ENCODE data around the gene KRTAP5-1. TPM values are rescaled to one million over a fixed set of nuclear protein-coding genes. Genes with fewer than 3 reads are reported as not detected.
"Not testable (repeated sequence)": the region's sequence is repeated elsewhere in the genome, so short reads cannot be mapped to it uniquely, and the experiment has no call there.

KRTAP5-1 gene, protein sequence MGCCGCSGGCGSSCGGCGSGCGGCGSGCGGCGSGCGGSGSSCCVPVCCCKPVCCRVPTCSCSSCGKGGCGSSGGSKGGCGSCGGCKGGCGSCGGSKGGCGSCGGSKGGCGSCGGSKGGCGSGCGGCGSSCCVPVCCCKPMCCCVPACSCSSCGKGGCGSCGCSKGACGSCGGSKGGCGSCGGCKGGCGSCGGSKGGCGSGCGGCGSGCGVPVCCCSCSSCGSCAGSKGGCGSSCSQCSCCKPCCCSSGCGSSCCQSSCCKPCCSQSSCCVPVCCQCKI
- total RNA-seq (2014; rRNA removed) (not detected in 2 replicates), Bru-seq, nascent RNA (not detected), BruChase-seq, experiment 1, labeled RNA remaining after a 6-hour chase (not detected), BruChase-seq, experiment 2, labeled RNA remaining after a 2-hour chase (not detected)
- long read RNA-seq, result 0 reads

DNA sequence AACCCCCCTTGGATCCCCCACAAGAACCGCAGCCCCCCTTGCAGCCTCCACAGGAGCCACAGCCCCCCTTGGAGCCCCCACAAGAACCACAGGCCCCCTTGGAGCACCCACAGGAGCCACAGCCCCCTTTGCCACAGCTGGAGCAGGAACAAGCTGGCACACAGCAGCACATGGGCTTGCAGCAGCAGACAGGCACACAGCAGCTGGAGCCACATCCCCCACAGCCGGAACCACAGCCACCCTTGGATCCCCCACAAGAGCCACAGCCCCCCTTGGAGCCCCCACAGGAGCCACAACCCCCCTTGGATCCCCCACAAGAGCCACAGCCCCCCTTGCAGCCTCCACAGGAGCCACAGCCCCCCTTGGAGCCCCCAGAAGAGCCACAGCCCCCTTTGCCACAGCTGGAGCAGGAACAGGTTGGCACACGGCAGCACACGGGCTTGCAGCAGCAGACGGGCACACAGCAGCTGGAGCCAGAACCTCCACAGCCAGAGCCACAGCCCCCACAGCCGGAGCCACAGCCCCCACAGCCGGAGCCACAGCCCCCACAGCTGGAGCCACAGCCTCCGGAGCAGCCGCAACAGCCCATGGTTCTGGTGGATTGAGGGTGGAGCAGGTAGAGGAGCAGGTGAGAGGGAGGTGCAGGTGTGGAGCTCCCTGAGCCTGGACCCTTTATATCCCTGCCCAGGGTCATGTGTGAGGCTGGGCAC is at the start of gene KRTAP5-1:
TSS of gene KRTAP5-1 (minus strand) at position 623 of the 710 bp plus-strand sequence. CDS start at position 589, 34 bp downstream.
- H3K9ac ChIP-seq (ENCODE audit: low read length); H4K20me1 ChIP-seq (ENCODE audit: low read length); BruUV-seq (replicated peaks); H3K27ac ChIP-seq (ENCODE audit: low read length); intact Hi-C loops (cut with micrococcal nuclease); H3K27me3 ChIP-seq (ENCODE audit: low read length); CTCF ChIA-PET; H3K9me2 ChIP-seq (replicated peaks; ENCODE audit: low read length); POLR2A ChIA-PET (ENCODE audit: unreplicated experiment); DNase-seq; H3K4me3 ChIP-seq (ENCODE audit: low read length); H3K4me2 ChIP-seq (ENCODE audit: low read length); H3K9me3 ChIP-seq (ENCODE audit: low read length); H3F3A ChIP-seq (ENCODE audit: low read length, unreplicated experiment); ATAC-seq; H3K36me3 ChIP-seq (ENCODE audit: low read depth, low read length); H3K79me2 ChIP-seq (ENCODE audit: low read length); H2AFZ ChIP-seq (ENCODE audit: low read length); H3K4me1 ChIP-seq (ENCODE audit: insufficient read depth, low read length): not testable (repeated sequence)

DNA sequence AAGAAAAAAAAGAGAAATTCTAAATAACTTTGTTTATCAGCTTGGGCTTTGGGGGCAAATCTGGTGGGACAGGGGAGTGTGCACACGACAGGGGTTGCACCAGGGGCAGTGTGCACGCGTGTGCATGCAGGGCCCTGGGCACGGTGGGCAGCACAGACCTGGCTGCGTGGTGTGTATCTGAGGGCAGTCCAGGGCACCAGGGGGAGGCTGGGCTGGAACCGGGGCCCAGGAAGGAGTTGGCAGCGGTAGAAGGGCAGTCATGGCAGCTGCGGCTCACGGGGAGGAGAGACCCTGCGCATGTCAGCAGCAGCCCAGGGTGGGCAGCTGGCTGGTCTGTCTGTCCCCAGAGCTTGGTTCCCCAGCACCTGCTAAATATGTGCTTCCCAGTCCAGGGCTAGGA is 48.8 kb upstream of the KRTAP5-1 start:
- H3K79me2 ChIP-seq (ENCODE audit: low read length), result no peaks in the 10 kb centered on the region
- no peaks in the 10 kb centered on the region for H3K4me1 ChIP-seq (ENCODE audit: insufficient read depth, low read length)
- no peak overlapping the region for H2AFZ ChIP-seq (ENCODE audit: low read length)
- H3K9me2 ChIP-seq (replicated peaks; ENCODE audit: low read length), result no peaks in the 10 kb centered on the region
- no peaks in the 10 kb centered on the region for H3F3A ChIP-seq (ENCODE audit: low read length, unreplicated experiment)
- POLR2A ChIA-PET (ENCODE audit: unreplicated experiment), result no interaction called here
- no peak overlapping the region for H3K4me2 ChIP-seq (ENCODE audit: low read length)
- ATAC-seq (no peak), DNase-seq (no peak)
- H3K9ac ChIP-seq (ENCODE audit: low read length), result no peak overlapping the region
- no peak overlapping the region for H3K4me3 ChIP-seq (ENCODE audit: low read length)
- BruUV-seq (replicated peaks), result no TSS peak
- intact Hi-C loops (cut with micrococcal nuclease), result no loop called here
- CTCF ChIA-PET, result no interaction called here
- H3K27ac ChIP-seq (ENCODE audit: low read length), result no peak overlapping the region
- peaks cover 49% of the 10 kb centered on the region for H3K27me3 ChIP-seq (ENCODE audit: low read length)
- H3K9me3 ChIP-seq (ENCODE audit: low read length), result no peaks in the 10 kb centered on the region
- no peaks in the 10 kb centered on the region for H3K36me3 ChIP-seq (ENCODE audit: low read depth, low read length)
- TF ChIP-seq EZH2phosphoT487 (IDR thresholded peaks at IDR 0.05; ENCODE audit: borderline replicate concordance, low read length) (no peak), EZH2 (IDR thresholded peaks at IDR 0.05; ENCODE audit: low read length, unreplicated experiment) (no peak)
- TF ChIP-seq, protein P1, sequence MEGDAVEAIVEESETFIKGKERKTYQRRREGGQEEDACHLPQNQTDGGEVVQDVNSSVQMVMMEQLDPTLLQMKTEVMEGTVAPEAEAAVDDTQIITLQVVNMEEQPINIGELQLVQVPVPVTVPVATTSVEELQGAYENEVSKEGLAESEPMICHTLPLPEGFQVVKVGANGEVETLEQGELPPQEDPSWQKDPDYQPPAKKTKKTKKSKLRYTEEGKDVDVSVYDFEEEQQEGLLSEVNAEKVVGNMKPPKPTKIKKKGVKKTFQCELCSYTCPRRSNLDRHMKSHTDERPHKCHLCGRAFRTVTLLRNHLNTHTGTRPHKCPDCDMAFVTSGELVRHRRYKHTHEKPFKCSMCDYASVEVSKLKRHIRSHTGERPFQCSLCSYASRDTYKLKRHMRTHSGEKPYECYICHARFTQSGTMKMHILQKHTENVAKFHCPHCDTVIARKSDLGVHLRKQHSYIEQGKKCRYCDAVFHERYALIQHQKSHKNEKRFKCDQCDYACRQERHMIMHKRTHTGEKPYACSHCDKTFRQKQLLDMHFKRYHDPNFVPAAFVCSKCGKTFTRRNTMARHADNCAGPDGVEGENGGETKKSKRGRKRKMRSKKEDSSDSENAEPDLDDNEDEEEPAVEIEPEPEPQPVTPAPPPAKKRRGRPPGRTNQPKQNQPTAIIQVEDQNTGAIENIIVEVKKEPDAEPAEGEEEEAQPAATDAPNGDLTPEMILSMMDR (conservative IDR thresholded peaks at IDR 0.05; ENCODE audit: low read depth, low read length), result no peak
- no peaks in the 10 kb centered on the region for H4K20me1 ChIP-seq (ENCODE audit: low read length)

DNA sequence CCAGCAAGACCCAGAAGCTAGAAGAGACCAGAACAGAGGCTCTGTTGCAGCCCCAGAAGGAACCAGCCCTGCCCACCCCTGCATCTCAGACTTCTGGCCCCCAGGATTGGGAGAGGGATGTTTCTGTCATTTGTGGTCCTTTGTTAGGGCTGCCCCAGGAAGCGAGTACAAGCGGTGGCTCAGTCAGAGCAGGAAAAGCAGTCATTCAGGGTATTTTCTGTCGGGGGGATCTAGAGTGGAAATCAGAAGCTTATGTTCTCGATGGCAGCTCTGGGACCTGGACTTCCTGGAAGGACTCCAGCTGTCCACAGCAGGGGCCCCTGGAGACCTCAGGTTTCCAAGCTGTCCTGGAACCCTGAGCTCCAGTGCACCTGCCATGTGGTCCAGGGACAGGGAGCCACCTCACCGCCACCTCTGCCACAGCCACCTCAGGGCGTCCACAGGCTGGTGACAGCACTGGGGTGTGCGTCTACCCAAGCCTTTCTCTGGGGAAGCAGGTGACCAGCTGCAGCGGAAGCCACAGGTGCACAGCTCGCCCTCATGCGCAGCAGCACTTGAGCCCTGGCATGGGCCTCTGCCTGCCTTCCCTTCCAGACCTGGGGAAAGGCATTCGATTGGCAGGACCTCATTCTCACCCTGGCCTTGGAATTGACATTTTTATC is 47.1 kb upstream of the KRTAP5-1 start:
- ChIA-PET CTCF (no interaction called here), POLR2A (ENCODE audit: unreplicated experiment) (interaction anchor here (0.6 kb wide), 1 partner anchor 24 kb away, joined by 26 read pairs; the partner anchor contains the start of gene KRTAP5-3)
- no peaks in the 10 kb centered on the region for H3K9me3 ChIP-seq (ENCODE audit: low read length)
- peaks cover 49% of the 10 kb centered on the region for H3K27me3 ChIP-seq (ENCODE audit: low read length)
- no peak overlapping the region for H3K9ac ChIP-seq (ENCODE audit: low read length)
- intact Hi-C loops (cut with micrococcal nuclease), result no loop called here
- H2AFZ ChIP-seq (ENCODE audit: low read length), result no peak overlapping the region
- H3K4me1 ChIP-seq (ENCODE audit: insufficient read depth, low read length), result no peaks in the 10 kb centered on the region
- no peak overlapping the region for H3K4me3 ChIP-seq (ENCODE audit: low read length)
- TF ChIP-seq EZH2 (IDR thresholded peaks at IDR 0.05; ENCODE audit: low read length, unreplicated experiment), result no peak
- TF ChIP-seq, protein P1 (conservative IDR thresholded peaks at IDR 0.05; ENCODE audit: low read depth, low read length), result no peak
- no peak for TF ChIP-seq EZH2phosphoT487 (IDR thresholded peaks at IDR 0.05; ENCODE audit: borderline replicate concordance, low read length)
- BruUV-seq (replicated peaks), result no TSS peak
- H3F3A ChIP-seq (ENCODE audit: low read length, unreplicated experiment), result no peaks in the 10 kb centered on the region
- H3K9me2 ChIP-seq (replicated peaks; ENCODE audit: low read length), result no peaks in the 10 kb centered on the region
- no peaks in the 10 kb centered on the region for H3K79me2 ChIP-seq (ENCODE audit: low read length)
- H3K4me2 ChIP-seq (ENCODE audit: low read length), result no peak overlapping the region
- ATAC-seq (no peak), DNase-seq (no peak)
- no peaks in the 10 kb centered on the region for H3K36me3 ChIP-seq (ENCODE audit: low read depth, low read length)
- no peaks in the 10 kb centered on the region for H4K20me1 ChIP-seq (ENCODE audit: low read length)
- H3K27ac ChIP-seq (ENCODE audit: low read length), result no peak overlapping the region
